Sigmoid colon (tissue), 4 donors: ENCODE data around the gene RPS27L.

Experiments
- CTCF ChIP-seq, 4 experiments: fragments of 450-650 bp in 3 of 4; fragments of 200-600 bp in 1 of 4; IDR thresholded peaks; one replicate each; pipeline ENCODE4 v1.5.1; 2016 to 2019; ENCODE audit warnings: antibody characterized with exemption in 4 of 4, mild to moderate bottlenecking in 3 of 4, moderate library complexity in 2 of 4
- EP300 ChIP-seq, 4 donors: sonication (generic); formaldehyde crosslinking; IDR thresholded peaks; one replicate each; pipeline ENCODE4 v1.6.1; 2017; ENCODE audit warnings: antibody characterized with exemption in 4 of 4
- POLR2A ChIP-seq, 2 donors: fragments of 450-650 bp; IDR thresholded peaks; one replicate each; pipeline ENCODE4 v1.6.1; 2016; ENCODE audit warnings: antibody characterized with exemption in 2 of 2, mild to moderate bottlenecking in 2 of 2, moderate library complexity in 2 of 2
- POLR2AphosphoS5 ChIP-seq, 4 donors: sonication (generic); formaldehyde crosslinking; IDR thresholded peaks; one replicate each; pipeline ENCODE4 v1.6.1; 2017; ENCODE audit warnings: antibody characterized with exemption in 4 of 4

- TF ChIP-seq POLR2A (IDR thresholded peaks at IDR 0.05) = no peak
- no peak for TF ChIP-seq EP300 (IDR thresholded peaks at IDR 0.05)
- TF ChIP-seq CTCF (IDR thresholded peaks at IDR 0.05) = no peak
- TF ChIP-seq POLR2AphosphoS5 (IDR thresholded peaks at IDR 0.05) = no peak
Measured at GRCh38 chr15:63124506-63124905, 32.8 kb downstream of the RPS27L start.
